ENCODE data around the gene TMEM120B. TPM values are rescaled to one million over a fixed set of nuclear protein-coding genes. Genes with fewer than 3 reads are reported as not detected.
A peak's percentile ranks its signal among the peaks of the same experiment; 100 is the strongest.
"Not testable (repeated sequence)": the region's sequence is repeated elsewhere in the genome, so short reads cannot be mapped to it uniquely, and the experiment has no call there.

TMEM120B gene
- total RNA-seq, 4 donors from 2014 or later: 3.7 to 8.6 (median 5.2) TPM

DNA sequence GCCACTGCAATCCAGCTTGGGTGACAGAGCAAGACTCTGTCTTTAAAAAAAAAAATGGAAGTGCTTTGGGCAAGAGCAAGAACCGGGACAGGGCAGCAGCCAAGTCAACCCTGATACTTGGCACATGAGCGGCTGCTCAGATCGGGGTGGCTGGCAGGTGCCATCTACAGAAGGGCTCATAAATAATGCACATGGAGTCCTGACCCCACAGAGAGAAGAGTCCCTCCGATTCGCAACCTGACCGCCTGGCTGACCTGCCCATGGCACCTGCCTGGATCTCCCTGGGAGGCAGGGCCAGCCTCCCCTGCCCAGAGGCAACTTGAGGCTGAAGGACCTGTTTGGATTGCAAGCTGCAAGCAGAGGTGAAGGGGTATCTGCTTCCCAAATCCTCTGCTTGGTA is 9.6 kb upstream of the TMEM120B start:
- no peak for TF ChIP-seq POLR2A (IDR thresholded peaks at IDR 0.05)
- TF ChIP-seq, protein P1, sequence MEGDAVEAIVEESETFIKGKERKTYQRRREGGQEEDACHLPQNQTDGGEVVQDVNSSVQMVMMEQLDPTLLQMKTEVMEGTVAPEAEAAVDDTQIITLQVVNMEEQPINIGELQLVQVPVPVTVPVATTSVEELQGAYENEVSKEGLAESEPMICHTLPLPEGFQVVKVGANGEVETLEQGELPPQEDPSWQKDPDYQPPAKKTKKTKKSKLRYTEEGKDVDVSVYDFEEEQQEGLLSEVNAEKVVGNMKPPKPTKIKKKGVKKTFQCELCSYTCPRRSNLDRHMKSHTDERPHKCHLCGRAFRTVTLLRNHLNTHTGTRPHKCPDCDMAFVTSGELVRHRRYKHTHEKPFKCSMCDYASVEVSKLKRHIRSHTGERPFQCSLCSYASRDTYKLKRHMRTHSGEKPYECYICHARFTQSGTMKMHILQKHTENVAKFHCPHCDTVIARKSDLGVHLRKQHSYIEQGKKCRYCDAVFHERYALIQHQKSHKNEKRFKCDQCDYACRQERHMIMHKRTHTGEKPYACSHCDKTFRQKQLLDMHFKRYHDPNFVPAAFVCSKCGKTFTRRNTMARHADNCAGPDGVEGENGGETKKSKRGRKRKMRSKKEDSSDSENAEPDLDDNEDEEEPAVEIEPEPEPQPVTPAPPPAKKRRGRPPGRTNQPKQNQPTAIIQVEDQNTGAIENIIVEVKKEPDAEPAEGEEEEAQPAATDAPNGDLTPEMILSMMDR (IDR thresholded peaks at IDR 0.05): no peak
- H3K4me3 ChIP-seq: no peak overlapping the region
- no peaks in the 10 kb centered on the region for H3K36me3 ChIP-seq
- no peak for DNase-seq
- no peak overlapping the region for H3K27ac ChIP-seq
- no peaks in the 10 kb centered on the region for H3K27me3 ChIP-seq
- no peaks in the 10 kb centered on the region for H3K4me1 ChIP-seq
- no peaks in the 10 kb centered on the region for H3K9me3 ChIP-seq

DNA sequence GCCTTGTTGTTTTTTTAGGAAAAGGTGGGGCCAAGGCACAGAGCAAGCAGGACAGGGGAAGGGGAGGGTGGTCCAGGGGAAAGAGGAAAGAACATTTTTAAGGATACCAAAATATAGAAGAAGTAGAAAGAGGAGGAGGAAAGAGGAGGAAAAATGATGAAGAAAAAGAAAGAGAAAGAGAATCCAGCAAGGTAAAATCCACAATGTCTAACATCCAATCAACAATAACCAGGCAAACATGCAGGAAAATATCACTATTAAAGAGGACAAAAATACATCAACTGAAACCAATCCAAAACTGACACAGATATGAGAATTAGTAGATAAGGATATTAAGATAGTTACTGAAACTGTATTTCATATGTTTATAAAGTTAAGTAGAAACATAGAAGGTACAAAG is 7.0 kb upstream of the TMEM120B start:
- DNase-seq: no peak
- Histone ChIP-seq H3K4me1 (no peaks in the 10 kb centered on the region), H3K4me3 (no peak overlapping the region), H3K36me3 (no peaks in the 10 kb centered on the region), H3K27ac (no peak overlapping the region), H3K9me3 (no peaks in the 10 kb centered on the region), H3K27me3 (no peaks in the 10 kb centered on the region)
- no peak for TF ChIP-seq POLR2A (IDR thresholded peaks at IDR 0.05)
- TF ChIP-seq, protein P1 (IDR thresholded peaks at IDR 0.05): no peak

DNA sequence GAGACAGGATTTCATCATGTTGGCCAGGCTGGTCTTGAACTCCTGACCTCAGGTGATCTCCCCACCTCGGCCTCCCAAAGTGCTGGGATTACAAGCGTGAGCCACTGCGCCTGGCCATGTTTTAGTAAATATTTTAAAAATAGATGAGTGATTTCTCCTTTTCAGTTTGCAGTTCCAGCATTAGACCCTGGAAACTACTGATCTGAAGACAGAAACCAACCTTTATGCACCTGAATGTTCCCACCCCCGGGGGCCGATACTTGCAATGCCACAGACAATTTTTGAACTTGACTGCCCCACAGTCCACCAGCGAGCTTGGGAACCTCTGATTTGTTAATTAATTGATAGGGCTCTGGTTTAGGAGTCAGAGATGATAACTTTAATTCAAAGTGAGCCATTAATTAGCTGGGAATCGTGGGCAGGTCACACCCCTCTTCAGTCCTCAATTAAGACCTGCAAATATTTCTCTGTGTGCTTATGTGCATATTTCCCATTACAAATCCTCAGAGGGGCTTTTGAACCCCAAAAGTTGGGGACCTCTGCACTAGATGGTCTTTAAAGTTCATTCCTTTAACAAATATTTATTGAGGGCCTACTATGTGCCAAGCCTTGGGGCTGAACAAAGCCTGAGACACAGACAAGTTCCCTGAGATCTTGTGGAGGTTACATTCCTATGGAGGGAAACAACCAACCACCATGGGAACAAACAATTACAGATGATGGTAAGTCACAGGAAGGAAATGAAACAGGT is 4.1 kb upstream of the TMEM120B start:
- Histone ChIP-seq H3K36me3 (no peaks in the 10 kb centered on the region), H3K27ac (no peak overlapping the region), H3K4me3 (no peak overlapping the region), H3K4me1 (peaks cover 0 to 8% (median 3%) of the 10 kb centered on the region in 4 donors), H3K9me3 (no peaks in the 10 kb centered on the region), H3K27me3 (no peaks in the 10 kb centered on the region)
- no peak for DNase-seq
- TF ChIP-seq, protein P1 (IDR thresholded peaks at IDR 0.05): no peak
- no peak for TF ChIP-seq POLR2A (IDR thresholded peaks at IDR 0.05)

DNA sequence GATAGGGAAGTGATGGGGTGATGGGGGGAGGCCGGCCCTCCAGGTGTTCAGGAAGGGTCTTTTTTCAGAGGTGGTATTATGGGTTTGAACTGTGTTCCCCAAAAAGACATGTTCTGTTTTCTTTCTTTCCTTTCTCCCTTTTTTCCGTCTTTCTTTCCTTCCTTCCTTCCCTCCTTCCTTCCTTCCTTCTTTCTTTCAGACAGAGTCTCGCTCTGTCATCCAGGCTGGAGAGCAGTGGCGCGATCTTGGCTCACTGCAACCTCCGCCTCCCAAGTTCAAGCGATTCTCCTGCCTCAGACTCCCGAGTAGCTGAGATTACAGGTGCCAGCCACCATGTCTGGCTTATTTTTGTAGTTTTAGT is 3.5 kb upstream of the TMEM120B start:
- H3K27me3 ChIP-seq, H3K27ac ChIP-seq, H3K9me3 ChIP-seq, DNase-seq, H3K4me3 ChIP-seq, H3K36me3 ChIP-seq: not testable (repeated sequence)
- H3K4me1 ChIP-seq: peaks cover 0 to 10% (median 4%) of the 10 kb centered on the region in 4 donors

DNA sequence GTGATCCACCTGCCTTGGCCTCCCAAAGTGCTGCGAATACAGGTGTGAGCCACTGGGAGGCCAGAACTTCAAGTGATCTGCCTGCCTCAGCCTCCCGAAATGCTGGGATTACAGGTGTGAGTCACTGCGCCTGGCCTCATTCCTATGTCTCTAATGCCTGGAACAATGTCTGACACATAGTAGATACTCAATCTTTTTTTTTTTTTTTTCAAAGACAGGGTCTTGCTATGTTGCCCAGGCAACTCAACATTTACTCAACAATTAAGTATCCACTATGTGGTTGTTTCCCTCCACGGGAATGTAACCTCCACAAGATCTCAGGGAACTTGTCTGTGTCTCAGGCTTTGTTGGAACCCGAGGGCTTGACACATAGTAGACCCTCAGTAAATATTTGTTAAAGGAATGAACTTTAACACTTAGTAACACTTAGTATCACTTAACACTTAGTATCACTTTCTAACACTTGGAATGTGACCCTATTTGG is 3.0 kb upstream of the TMEM120B start:
- Histone ChIP-seq H3K27me3 (no peaks in the 10 kb centered on the region), H3K27ac (no peak overlapping the region), H3K9me3 (no peaks in the 10 kb centered on the region), H3K4me1 (peaks cover 0 to 12% (median 4%) of the 10 kb centered on the region in 4 donors), H3K36me3 (no peaks in the 10 kb centered on the region), H3K4me3 (no peak overlapping the region)
- no peak for DNase-seq
- TF ChIP-seq, protein P1 (IDR thresholded peaks at IDR 0.05): peak in 1 of 6 experiments; percentile 3
- no peak for TF ChIP-seq POLR2A (IDR thresholded peaks at IDR 0.05)

DNA sequence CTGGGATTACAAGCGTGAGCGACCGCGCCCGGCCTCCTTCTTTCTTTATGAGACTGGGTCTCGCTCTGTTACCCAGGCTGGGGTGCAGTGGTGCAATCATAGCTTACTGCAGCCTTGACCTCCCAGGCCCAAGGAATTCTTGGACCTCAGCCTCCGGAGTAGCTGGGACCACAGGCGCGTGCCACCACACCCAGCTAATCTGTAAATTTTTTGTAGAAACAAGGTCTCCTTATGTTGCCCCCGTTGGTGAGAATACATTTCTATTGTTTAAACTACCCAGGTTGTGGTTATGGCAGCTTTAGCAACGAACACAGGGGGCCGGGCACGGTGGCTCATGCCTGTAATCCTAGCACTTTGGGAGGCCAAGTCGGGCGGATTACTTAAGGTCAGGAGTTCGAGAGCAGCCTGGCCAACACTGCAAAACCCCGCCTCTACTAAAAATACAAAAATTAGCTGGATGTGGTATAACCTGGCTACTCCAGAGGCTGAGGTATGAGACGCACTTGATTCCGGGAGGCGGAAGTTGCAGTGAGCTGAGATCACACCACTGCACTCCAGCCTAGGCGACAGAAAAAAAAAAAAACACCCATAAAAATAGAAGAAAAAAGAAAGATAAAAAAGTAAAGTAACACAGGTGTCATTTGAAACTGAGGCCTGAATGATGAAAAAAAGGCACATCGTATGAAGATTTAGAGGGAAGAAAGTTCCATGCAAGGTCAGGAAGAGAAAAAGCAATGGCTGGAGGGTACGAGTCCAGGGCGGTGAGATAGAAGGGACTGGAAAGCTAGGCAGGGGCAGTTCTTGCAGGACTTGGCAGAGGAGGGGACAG is 977 bp upstream of the TMEM120B start:
- Histone ChIP-seq H3K36me3 (no peaks in the 10 kb centered on the region), H3K4me1 (peaks cover 0 to 12% (median 4%) of the 10 kb centered on the region in 4 donors), H3K27ac (peak overlapping the region; percentile 80 to 95 (median 84)), H3K9me3 (no peaks in the 10 kb centered on the region), H3K4me3 (peak overlapping the region; percentile 70 to 96 (median 92)), H3K27me3 (no peaks in the 10 kb centered on the region)
- TF ChIP-seq POLR2A (IDR thresholded peaks at IDR 0.05): no peak
- TF ChIP-seq, protein P1 (IDR thresholded peaks at IDR 0.05): no peak
- DNase-seq: no peak

Data from Peyer's patch (tissue), 4 donors.